Measurements from ENCODE around the gene TBC1D8.

TBC1D8 gene

GRCh38 chr2:101133492-101134100, 17.6 kb downstream of the TBC1D8 start:
- DNase-seq = no peak

- no peak for DNase-seq
Observed at GRCh38 chr2:101132202-101132601, 19.0 kb downstream of the TBC1D8 start.

- DNase-seq = peak; percentile 43
Observed at GRCh38 chr2:101130081-101130480, 21.1 kb downstream of the TBC1D8 start.

GRCh38 chr2:101127319-101128056, 23.7 kb downstream of the TBC1D8 start:
- no peak for DNase-seq

- DNase-seq = no peak
Observed at GRCh38 chr2:101125808-101126207, 25.4 kb downstream of the TBC1D8 start.

- DNase-seq = no peak
Observed at GRCh38 chr2:101125374-101125773, 25.8 kb downstream of the TBC1D8 start.

- DNase-seq = no peak
Observed at GRCh38 chr2:101124643-101125366, 26.4 kb downstream of the TBC1D8 start.

- DNase-seq = no peak
Observed at GRCh38 chr2:101123795-101124471, 27.2 kb downstream of the TBC1D8 start.

GRCh38 chr2:101121174-101121573, 30.0 kb downstream of the TBC1D8 start:
- DNase-seq = no peak

GRCh38 chr2:101120124-101120996, 30.8 kb downstream of the TBC1D8 start:
- peak; percentile 19 for DNase-seq

- no peak for DNase-seq
Observed at GRCh38 chr2:101119431-101119830, 31.8 kb downstream of the TBC1D8 start.

- peak; percentile 42 for DNase-seq
Observed at GRCh38 chr2:101116841-101117552, 34.2 kb downstream of the TBC1D8 start.

GRCh38 chr2:101116348-101116747, 34.8 kb downstream of the TBC1D8 start:
- no peak for DNase-seq

GRCh38 chr2:101115664-101116063, 35.5 kb downstream of the TBC1D8 start:
- no peak for DNase-seq

GRCh38 chr2:101114815-101115214, 36.4 kb downstream of the TBC1D8 start:
- no peak for DNase-seq

- no peak for DNase-seq
Observed at GRCh38 chr2:101114268-101114783, 36.9 kb downstream of the TBC1D8 start.

- DNase-seq = no peak
Observed at GRCh38 chr2:101113441-101114267, 37.5 kb downstream of the TBC1D8 start.

GRCh38 chr2:101112772-101113157, 38.4 kb downstream of the TBC1D8 start:
- no peak for DNase-seq

- no peak for DNase-seq
Observed at GRCh38 chr2:101111917-101112771, 39.0 kb downstream of the TBC1D8 start.

All from SHP77 treated with DMSO at 0.1 percent for 48 hours (cell line).